H9 (cell line): ENCODE measurements around the gene CYS1. TPM values are rescaled to one million over a fixed set of nuclear protein-coding genes. Genes with fewer than 3 reads are reported as not detected.
"Not testable (repeated sequence)": the region's sequence is repeated elsewhere in the genome, so short reads cannot be mapped to it uniquely, and the experiment has no call there.

Source experiments
- DNase-seq: peaks from one replicate; pipeline ENCODE4 v3.0.0-alpha.2; 2017
- H2AFZ ChIP-seq: one replicate; pipeline ENCODE4 v1.6.1; 2013; ENCODE audit warnings: mild to moderate bottlenecking, low read length, control low read depth, moderate library complexity
- H2AK5ac ChIP-seq: 2 replicates; pipeline ENCODE4 v1.6.1; 2013; ENCODE audit warnings: low read length, control low read depth, mixed read lengths; ENCODE audit not compliant: insufficient read length
- H2BK120ac ChIP-seq: one replicate; pipeline ENCODE4 v1.6.1; 2013; ENCODE audit warnings: low read depth, mild to moderate bottlenecking, low read length, control low read depth, inconsistent platforms; ENCODE audit not compliant: poor library complexity, severe bottlenecking
- H2BK12ac ChIP-seq: 2 replicates; pipeline ENCODE4 v1.6.1; 2013; ENCODE audit warnings: low read length, control low read depth, mixed read lengths, low read depth; ENCODE audit not compliant: insufficient read length
- H2BK15ac ChIP-seq: 2 replicates; pipeline ENCODE4 v1.6.1; 2013; ENCODE audit warnings: low read depth, low read length, control low read depth
- H2BK20ac ChIP-seq: one replicate; pipeline ENCODE4 v1.6.1; 2013; ENCODE audit warnings: low read depth, mild to moderate bottlenecking, low read length, control low read depth, inconsistent platforms; ENCODE audit not compliant: poor library complexity, severe bottlenecking
- H2BK5ac ChIP-seq: 2 replicates; pipeline ENCODE4 v1.6.1; 2013; ENCODE audit warnings: low read length, control low read depth, mixed read lengths; ENCODE audit not compliant: insufficient read length
- H3K14ac ChIP-seq: 2 replicates; pipeline ENCODE4 v1.6.1; 2013; ENCODE audit warnings: low read length, control low read depth; ENCODE audit not compliant: insufficient read depth
- H3K18ac ChIP-seq: 2 replicates; pipeline ENCODE4 v1.6.1; 2013; ENCODE audit warnings: low read depth, mild to moderate bottlenecking, mixed read lengths, low read length, control low read depth; ENCODE audit not compliant: insufficient read length
- H3K23ac ChIP-seq: 2 replicates; pipeline ENCODE4 v1.6.1; 2013; ENCODE audit warnings: low read length, control low read depth, mixed read lengths, low read depth; ENCODE audit not compliant: insufficient read length
- H3K23me2 ChIP-seq: 2 replicates; pipeline ENCODE4 v1.6.1; 2013; ENCODE audit warnings: low read depth, mild to moderate bottlenecking, mixed read lengths, low read length, control low read depth; ENCODE audit not compliant: insufficient read length, poor library complexity, severe bottlenecking
- H3K27ac ChIP-seq: 2 replicates; pipeline ENCODE4 v1.5.1; 2013; ENCODE audit warnings: low read length, control low read depth, mixed read lengths, low read depth; ENCODE audit not compliant: insufficient read length
- H3K27me3 ChIP-seq: 2 replicates; pipeline ENCODE4 v1.6.1; 2013; ENCODE audit warnings: low read length, control low read depth, inconsistent platforms; ENCODE audit not compliant: insufficient read depth
- H3K4ac ChIP-seq: 2 replicates; pipeline ENCODE4 v1.6.1; 2013; ENCODE audit warnings: low read depth, mild to moderate bottlenecking, control low read depth, inconsistent platforms, low read length, moderate library complexity
- H3K4me1 ChIP-seq: 2 replicates; pipeline ENCODE4 v1.6.1; 2013; ENCODE audit warnings: low read length, control low read depth, inconsistent platforms; ENCODE audit not compliant: insufficient read depth
- H3K4me2 ChIP-seq: 2 replicates; pipeline ENCODE4 v1.6.1; 2013; ENCODE audit warnings: low read length, control low read depth, mixed read lengths; ENCODE audit not compliant: insufficient read length, insufficient read depth
- H3K56ac ChIP-seq: 2 replicates; pipeline ENCODE4 v1.6.1; 2013; ENCODE audit warnings: low read depth, mild to moderate bottlenecking, mixed read lengths, low read length, control low read depth; ENCODE audit not compliant: insufficient read length
- H3K79me1 ChIP-seq: 2 replicates; pipeline ENCODE4 v1.6.1; 2013; ENCODE audit warnings: low read depth, mild to moderate bottlenecking, moderate library complexity, low read length, control low read depth, inconsistent platforms; ENCODE audit not compliant: insufficient read depth, poor library complexity, severe bottlenecking
- H3K79me2 ChIP-seq: 2 replicates; pipeline ENCODE4 v1.6.1; 2013; ENCODE audit warnings: low read length, control low read depth, inconsistent platforms; ENCODE audit not compliant: insufficient read depth
- H3K9ac ChIP-seq: 2 replicates; pipeline ENCODE4 v1.6.1; 2013; ENCODE audit warnings: low read length, control low read depth, mixed read lengths; ENCODE audit not compliant: insufficient read length; ENCODE audit errors: extremely low read depth
- H3K9me3 ChIP-seq: one replicate; pipeline ENCODE4 v1.6.1; 2013; ENCODE audit warnings: low read depth, low read length, inconsistent platforms; ENCODE audit not compliant: control insufficient read depth
- H3T11ph ChIP-seq: one replicate; pipeline ENCODE4 v1.6.1; 2013; ENCODE audit warnings: mild to moderate bottlenecking, low read length, control low read depth, inconsistent platforms
- H4K20me1 ChIP-seq: one replicate; pipeline ENCODE4 v1.6.1; 2013; ENCODE audit not compliant: control insufficient read depth, insufficient read length, insufficient read depth
- H4K5ac ChIP-seq: 2 replicates; pipeline ENCODE4 v1.6.1; 2013; ENCODE audit warnings: low read depth, mild to moderate bottlenecking, mixed read lengths, low read length, control low read depth; ENCODE audit not compliant: insufficient read length
- H4K8ac ChIP-seq: replicated peaks from 2 replicates; pipeline ENCODE4 v1.6.1; 2013; ENCODE audit warnings: low read length, control low read depth, mixed read lengths, low read depth; ENCODE audit not compliant: insufficient read length
- H4K91ac ChIP-seq: 2 replicates; pipeline ENCODE4 v1.6.1; 2013; ENCODE audit warnings: low read depth, mild to moderate bottlenecking, moderate library complexity, mixed read lengths, low read length, control low read depth; ENCODE audit not compliant: insufficient read length
- H3K27ac Mint-ChIP-seq, 3 experiments: 2 replicates in 2 of 3; 3 replicates in 1 of 3; pipeline ENCODE4 v1.8.0; 2020 to 2021; ENCODE audit warnings: mixed read lengths in 3 of 3, mild to moderate bottlenecking in 1 of 3, moderate library complexity in 1 of 3
- H3K27me3 Mint-ChIP-seq: 2 replicates; pipeline ENCODE4 v1.8.0; 2021; ENCODE audit warnings: low read depth, mild to moderate bottlenecking, moderate library complexity, mixed read lengths
- H3K36me3 Mint-ChIP-seq, 3 experiments: 2 replicates in 2 of 3; 3 replicates in 1 of 3; pipeline ENCODE4 v1.8.0; 2020 to 2021; ENCODE audit warnings: low read depth in 3 of 3, mixed read lengths in 3 of 3; ENCODE audit not compliant: insufficient read depth in 1 of 3
- H3K4me1 Mint-ChIP-seq, 2 experiments: 2 replicates each; pipeline ENCODE4 v1.8.0; 2020; ENCODE audit warnings: mixed read lengths in 2 of 2
- H3K4me3 Mint-ChIP-seq, 2 experiments: 2 replicates in 1 of 2; 3 replicates in 1 of 2; pipeline ENCODE4 v1.8.0; 2020 to 2021; ENCODE audit warnings: mild to moderate bottlenecking in 2 of 2, mixed read lengths in 2 of 2, moderate library complexity in 1 of 2
- H3K9me3 Mint-ChIP-seq, 2 experiments: 2 replicates in 1 of 2; 3 replicates in 1 of 2; pipeline ENCODE4 v1.8.0; 2020; ENCODE audit warnings: mild to moderate bottlenecking in 2 of 2, mixed read lengths in 2 of 2, moderate library complexity in 1 of 2
- WGBS: extraction: QIAGEN DNeasy Blood & Tissue Kit; methylation state at CpG from one replicate; pipeline ENCODE4 v1.1.7; 2013; ENCODE audit warnings: missing lambda C conversion rate, low lambda C conversion rate, mixed read lengths; ENCODE audit not compliant: insufficient read length; ENCODE audit errors: extremely low coverage; 5-methylcytosine and 5-hydroxymethylcytosine counted together
- total RNA-seq: library from RNA; stranded (reverse); gene quantifications from 2 replicates; pipeline ENCODE4 v1.2.1, GENCODE V29; 2021

Gene CYS1
- total RNA-seq, 1 experiment from 2014 or later: 0.35 TPM

GRCh38 chr2:10011606-10012325 is 68.4 kb downstream of the CYS1 start:
- H3K23me2 ChIP-seq, H2BK5ac ChIP-seq, H3K4me1 Mint-ChIP-seq, H3K27me3 ChIP-seq, H3K23ac ChIP-seq, H3K4me3 Mint-ChIP-seq, H3K36me3 Mint-ChIP-seq, H4K91ac ChIP-seq, H3K27ac ChIP-seq, DNase-seq, H4K20me1 ChIP-seq, H3K9me3 ChIP-seq, H3K4ac ChIP-seq, H2BK20ac ChIP-seq, H3T11ph ChIP-seq, H3K27me3 Mint-ChIP-seq, H3K79me2 ChIP-seq, H2BK12ac ChIP-seq, H3K14ac ChIP-seq, H3K56ac ChIP-seq, H3K18ac ChIP-seq, H2AK5ac ChIP-seq, H2BK15ac ChIP-seq, H3K9me3 Mint-ChIP-seq, H3K27ac Mint-ChIP-seq, H3K4me1 ChIP-seq, H3K4me2 ChIP-seq, H3K79me1 ChIP-seq, H3K9ac ChIP-seq, H4K5ac ChIP-seq, H4K8ac ChIP-seq, H2AFZ ChIP-seq, H2BK120ac ChIP-seq: not testable (repeated sequence)
- WGBS: no CpG with 5 or more reads among the region's 61 CpGs

- not testable (repeated sequence) for H3K4me2 ChIP-seq, H3K36me3 Mint-ChIP-seq, H3K4me1 Mint-ChIP-seq
Measured at GRCh38 chr2:10010861-10011605, 69.2 kb downstream of the CYS1 start.

More at GRCh38 chr2:10010861-10011605, 69.2 kb downstream of the CYS1 start:
- H3K27me3 Mint-ChIP-seq, H2BK12ac ChIP-seq, H4K8ac ChIP-seq, H2BK20ac ChIP-seq, H4K5ac ChIP-seq, H3K4me3 Mint-ChIP-seq, H2BK15ac ChIP-seq, H3K27me3 ChIP-seq, H3K9ac ChIP-seq, H3K79me2 ChIP-seq, H4K91ac ChIP-seq, H3K23ac ChIP-seq, H2AK5ac ChIP-seq, H3K4me1 ChIP-seq, DNase-seq, H3K79me1 ChIP-seq, H3K56ac ChIP-seq, H3K27ac Mint-ChIP-seq, H2AFZ ChIP-seq, H3K23me2 ChIP-seq, H3K9me3 ChIP-seq, H2BK5ac ChIP-seq, H3K9me3 Mint-ChIP-seq, H3K14ac ChIP-seq, H3T11ph ChIP-seq, H3K4ac ChIP-seq, H2BK120ac ChIP-seq, H3K18ac ChIP-seq, H4K20me1 ChIP-seq, H3K27ac ChIP-seq: not testable (repeated sequence)
- WGBS: no CpG with 5 or more reads among the region's 52 CpGs
